ENCODE data around the gene TUBA4A.
A peak's percentile ranks its signal among the peaks of the same experiment; 100 is the strongest.
"Not testable (repeated sequence)": the region's sequence is repeated elsewhere in the genome, so short reads cannot be mapped to it uniquely, and the experiment has no call there.

TUBA4A gene

GRCh38 chr2:219258942-219259341 is 5.2 kb upstream of the TUBA4A start:
- not testable (repeated sequence) for H3K4me3 ChIP-seq (ENCODE audit: low read length); H3K9me3 ChIP-seq (ENCODE audit: control insufficient read depth, low read length); H3K27me3 ChIP-seq (replicated peaks; ENCODE audit: control insufficient read depth, insufficient read depth, low read length); H3K9ac ChIP-seq (ENCODE audit: low read length); H3K36me3 ChIP-seq (ENCODE audit: control insufficient read depth, insufficient read depth, low read length, severe bottlenecking); DNase-seq (ENCODE audit: low read depth)
- peaks cover 14% of the 10 kb centered on the region for H3K4me1 ChIP-seq (ENCODE audit: control insufficient read depth, insufficient read depth, low read length)

DNA sequence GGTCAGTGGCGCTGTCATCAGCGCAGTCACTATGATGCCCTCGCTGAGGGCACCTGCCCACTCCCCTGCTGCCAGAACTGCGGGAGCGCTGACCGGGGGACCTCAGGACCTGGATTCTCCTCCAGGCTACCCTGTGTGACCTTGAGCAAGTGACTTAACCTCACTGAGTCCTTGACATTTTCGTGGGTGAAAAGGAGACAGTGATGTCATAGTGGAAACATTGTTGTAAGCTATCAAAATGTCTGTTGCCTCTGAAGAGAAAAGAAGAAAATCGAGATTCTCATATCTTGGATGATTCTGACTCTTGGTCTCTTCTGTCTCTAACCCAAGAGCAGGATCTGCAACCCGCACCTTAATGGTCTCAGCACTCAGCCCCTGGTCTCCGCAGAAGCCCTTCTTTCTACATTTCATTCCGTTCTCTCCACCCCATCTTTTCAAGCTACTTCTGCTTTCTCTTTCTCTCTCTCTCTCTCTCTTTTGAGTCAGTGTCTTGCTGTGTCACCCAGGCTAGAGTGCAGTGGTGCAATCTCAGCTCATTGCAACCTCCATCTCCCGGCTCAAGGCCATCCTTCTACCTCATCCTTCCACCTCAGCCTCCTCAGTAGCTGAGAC is 978 bp upstream of the TUBA4A start:
- H3K4me3 ChIP-seq (ENCODE audit: low read length), result peak overlapping the region; percentile 81
- H3K9ac ChIP-seq (ENCODE audit: low read length), result peak overlapping the region; percentile 61
- H3K9me3 ChIP-seq (ENCODE audit: control insufficient read depth, low read length), result no peaks in the 10 kb centered on the region
- peaks cover 3% of the 10 kb centered on the region for H3K36me3 ChIP-seq (ENCODE audit: control insufficient read depth, insufficient read depth, low read length, severe bottlenecking)
- H3K4me1 ChIP-seq (ENCODE audit: control insufficient read depth, insufficient read depth, low read length), result peaks cover 35% of the 10 kb centered on the region
- no peaks in the 10 kb centered on the region for H3K27me3 ChIP-seq (replicated peaks; ENCODE audit: control insufficient read depth, insufficient read depth, low read length)
- DNase-seq (ENCODE audit: low read depth), result no peak

DNA sequence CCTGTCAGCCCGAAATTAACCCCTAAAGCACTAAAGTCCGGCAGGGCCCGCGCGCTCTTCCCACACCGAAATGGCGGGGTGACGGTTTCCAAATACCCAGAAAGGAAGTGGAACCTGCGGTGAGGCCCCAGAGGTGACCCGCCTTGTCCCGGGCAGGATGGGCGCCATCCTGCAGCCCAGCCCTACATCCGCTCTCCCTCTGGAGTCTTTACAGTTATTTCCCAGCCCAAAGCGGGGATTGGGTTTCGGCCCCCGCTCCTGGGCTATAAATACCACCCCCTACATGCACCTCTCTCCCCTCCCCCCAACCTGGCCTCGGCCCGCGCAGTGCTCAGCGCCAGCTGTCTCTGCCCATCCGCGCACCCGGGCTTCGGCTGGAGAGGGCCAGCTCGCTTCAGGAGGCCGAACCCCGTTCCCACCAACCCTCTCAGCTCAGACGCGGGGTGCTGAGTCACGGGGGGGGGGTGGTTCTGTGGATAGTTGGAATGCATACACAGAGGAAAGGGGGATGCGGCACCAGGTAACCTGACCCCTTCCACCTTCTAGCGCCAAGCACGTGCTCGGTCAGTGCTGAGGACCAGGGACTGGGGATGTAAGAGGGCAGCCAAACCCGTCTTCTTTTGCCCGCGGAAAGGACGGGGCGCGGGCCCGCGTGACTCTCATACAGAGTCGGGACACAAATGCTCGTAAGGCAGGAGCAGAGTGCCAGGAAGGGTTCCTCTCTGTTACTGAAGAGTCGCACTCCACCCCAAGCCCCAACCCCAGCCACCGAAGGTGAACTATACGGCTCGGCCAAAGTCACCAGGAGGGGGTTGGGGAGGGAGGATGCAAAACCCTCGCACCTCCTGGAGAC is 592 bp downstream of the TUBA4A start, which contains the start of gene TUBA4B:
TSS of gene TUBA4B (plus strand) at position 344 of the 853 bp plus-strand sequence. CDS start at position 509, 165 bp downstream.
- Histone ChIP-seq H3K27me3 (replicated peaks; ENCODE audit: control insufficient read depth, insufficient read depth, low read length) (no peaks in the 10 kb centered on the region), H3K9ac (ENCODE audit: low read length) (peak within 1 kb of the TSS; percentile 61), H3K36me3 (ENCODE audit: control insufficient read depth, insufficient read depth, low read length, severe bottlenecking) (peaks cover 6% of the 10 kb centered on the region), H3K4me3 (ENCODE audit: low read length) (peak within 1 kb of the TSS; percentile 81), H3K4me1 (ENCODE audit: control insufficient read depth, insufficient read depth, low read length) (peaks cover 46% of the 10 kb centered on the region), H3K9me3 (ENCODE audit: control insufficient read depth, low read length) (no peaks in the 10 kb centered on the region)
- peak; percentile 43 for DNase-seq (ENCODE audit: low read depth)

DNA sequence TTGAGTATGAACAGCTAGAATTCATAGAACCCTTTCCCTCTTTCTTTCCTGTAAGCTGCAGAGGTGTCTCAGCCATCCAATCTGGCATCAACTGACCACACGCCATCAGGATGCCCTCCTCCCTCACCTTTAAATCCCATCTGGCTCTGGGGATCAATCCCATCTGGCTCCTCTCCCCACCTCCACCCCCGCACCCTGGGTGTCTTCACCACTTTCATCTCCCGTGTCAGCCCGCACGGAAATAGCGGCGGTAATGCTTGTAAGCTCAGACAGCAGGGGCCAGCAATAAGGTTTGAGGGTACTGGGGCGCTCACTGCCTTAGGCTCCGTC is 1.2 kb downstream of the TUBA4A start:
- peak overlapping the region; percentile 81 for H3K4me3 ChIP-seq (ENCODE audit: low read length)

DNA sequence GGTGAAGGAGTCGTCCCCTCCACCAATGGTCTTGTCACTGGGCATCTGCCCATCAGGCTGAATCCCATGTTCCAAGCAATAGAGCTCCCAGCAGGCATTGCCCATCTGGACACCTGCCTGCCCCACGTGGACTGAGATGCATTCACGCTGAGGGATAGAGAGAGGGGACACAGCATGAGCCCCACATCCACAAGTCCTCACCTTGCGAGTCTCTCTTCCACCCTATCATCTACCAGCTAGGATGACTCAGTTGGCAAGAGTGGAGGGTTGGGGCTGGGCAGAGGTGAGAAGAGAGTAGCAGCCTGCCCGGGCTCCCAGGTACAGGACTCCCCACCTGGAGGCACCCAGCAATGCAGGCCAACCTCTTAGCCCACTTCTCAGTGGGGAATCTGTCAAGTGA is 1.6 kb downstream of the TUBA4A start:
- H3K9ac ChIP-seq (ENCODE audit: low read length), result no peak overlapping the region
- H3K36me3 ChIP-seq (ENCODE audit: control insufficient read depth, insufficient read depth, low read length, severe bottlenecking), result peaks cover 13% of the 10 kb centered on the region
- H3K27me3 ChIP-seq (replicated peaks; ENCODE audit: control insufficient read depth, insufficient read depth, low read length), result no peaks in the 10 kb centered on the region
- H3K9me3 ChIP-seq (ENCODE audit: control insufficient read depth, low read length), result no peaks in the 10 kb centered on the region
- H3K4me3 ChIP-seq (ENCODE audit: low read length), result no peak overlapping the region
- H3K4me1 ChIP-seq (ENCODE audit: control insufficient read depth, insufficient read depth, low read length), result peaks cover 50% of the 10 kb centered on the region
- DNase-seq (ENCODE audit: low read depth), result no peak

More for the DNA sequence above, 1.2 kb downstream of the TUBA4A start:
- H3K4me1 ChIP-seq (ENCODE audit: control insufficient read depth, insufficient read depth, low read length), result peaks cover 47% of the 10 kb centered on the region
- no peaks in the 10 kb centered on the region for H3K9me3 ChIP-seq (ENCODE audit: control insufficient read depth, low read length)
- no peak overlapping the region for H3K9ac ChIP-seq (ENCODE audit: low read length)
- DNase-seq (ENCODE audit: low read depth), result no peak
- peaks cover 12% of the 10 kb centered on the region for H3K36me3 ChIP-seq (ENCODE audit: control insufficient read depth, insufficient read depth, low read length, severe bottlenecking)
- H3K27me3 ChIP-seq (replicated peaks; ENCODE audit: control insufficient read depth, insufficient read depth, low read length), result no peaks in the 10 kb centered on the region

GRCh38 chr2:219251656-219252055 is 2.1 kb downstream of the TUBA4A start:
- no peaks in the 10 kb centered on the region for H3K9me3 ChIP-seq (ENCODE audit: control insufficient read depth, low read length)
- no peak overlapping the region for H3K9ac ChIP-seq (ENCODE audit: low read length)
- H3K4me1 ChIP-seq (ENCODE audit: control insufficient read depth, insufficient read depth, low read length), result peaks cover 54% of the 10 kb centered on the region
- H3K36me3 ChIP-seq (ENCODE audit: control insufficient read depth, insufficient read depth, low read length, severe bottlenecking), result peaks cover 13% of the 10 kb centered on the region
- H3K27me3 ChIP-seq (replicated peaks; ENCODE audit: control insufficient read depth, insufficient read depth, low read length), result no peaks in the 10 kb centered on the region
- no peak overlapping the region for H3K4me3 ChIP-seq (ENCODE audit: low read length)
- DNase-seq (ENCODE audit: low read depth), result no peak

DNA sequence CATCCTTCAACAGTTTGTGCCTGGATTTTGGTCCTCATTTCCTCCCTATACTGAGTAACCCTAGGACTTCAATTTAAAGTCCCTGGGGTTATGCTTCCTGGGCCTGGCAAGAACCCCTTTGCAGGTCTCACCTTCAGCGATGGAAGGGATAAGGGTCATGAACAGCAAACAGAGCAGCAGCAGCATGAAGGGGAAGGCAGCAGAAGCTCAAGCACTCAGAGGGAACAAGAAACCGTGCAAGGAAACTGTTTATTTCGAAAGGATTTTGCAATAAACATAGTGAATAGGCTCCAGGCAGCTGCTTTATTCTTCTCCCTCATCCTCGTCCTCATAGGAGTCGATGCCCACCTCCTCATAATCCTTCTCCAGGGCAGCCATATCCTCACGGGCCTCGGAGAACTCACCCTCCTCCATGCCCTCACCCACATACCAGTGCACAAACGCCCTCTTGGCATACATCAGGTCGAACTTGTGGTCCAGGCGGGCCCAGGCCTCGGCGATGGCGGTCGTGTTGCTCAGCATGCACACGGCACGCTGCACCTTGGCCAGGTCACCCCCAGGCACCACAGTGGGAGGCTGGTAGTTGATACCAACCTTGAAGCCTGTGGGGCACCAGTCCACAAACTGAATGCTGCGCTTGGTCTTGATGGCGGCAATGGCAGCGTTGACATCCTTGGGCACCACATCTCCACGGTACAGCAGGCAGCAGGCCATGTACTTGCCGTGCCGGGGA is 3.5 kb downstream of the TUBA4A start:
- DNase-seq (ENCODE audit: low read depth), result peak; percentile 22
- Histone ChIP-seq H3K27me3 (replicated peaks; ENCODE audit: control insufficient read depth, insufficient read depth, low read length) (no peaks in the 10 kb centered on the region), H3K4me3 (ENCODE audit: low read length) (peak overlapping the region; percentile 44), H3K4me1 (ENCODE audit: control insufficient read depth, insufficient read depth, low read length) (peaks cover 64% of the 10 kb centered on the region), H3K9ac (ENCODE audit: low read length) (peak overlapping the region; percentile 77), H3K9me3 (ENCODE audit: control insufficient read depth, low read length) (no peaks in the 10 kb centered on the region), H3K36me3 (ENCODE audit: control insufficient read depth, insufficient read depth, low read length, severe bottlenecking) (peaks cover 13% of the 10 kb centered on the region)

- Histone ChIP-seq H3K9ac (ENCODE audit: low read length) (peak overlapping the region; percentile 77), H3K27me3 (replicated peaks; ENCODE audit: control insufficient read depth, insufficient read depth, low read length) (no peaks in the 10 kb centered on the region), H3K9me3 (ENCODE audit: control insufficient read depth, low read length) (no peaks in the 10 kb centered on the region), H3K4me3 (ENCODE audit: low read length) (peak overlapping the region; percentile 44), H3K4me1 (ENCODE audit: control insufficient read depth, insufficient read depth, low read length) (peaks cover 66% of the 10 kb centered on the region), H3K36me3 (ENCODE audit: control insufficient read depth, insufficient read depth, low read length, severe bottlenecking) (peaks cover 13% of the 10 kb centered on the region)
- DNase-seq (ENCODE audit: low read depth), result peak; percentile 78
These were observed 4.3 kb downstream of the TUBA4A start for GRCh38 chr2:219249203-219249980.

DNA sequence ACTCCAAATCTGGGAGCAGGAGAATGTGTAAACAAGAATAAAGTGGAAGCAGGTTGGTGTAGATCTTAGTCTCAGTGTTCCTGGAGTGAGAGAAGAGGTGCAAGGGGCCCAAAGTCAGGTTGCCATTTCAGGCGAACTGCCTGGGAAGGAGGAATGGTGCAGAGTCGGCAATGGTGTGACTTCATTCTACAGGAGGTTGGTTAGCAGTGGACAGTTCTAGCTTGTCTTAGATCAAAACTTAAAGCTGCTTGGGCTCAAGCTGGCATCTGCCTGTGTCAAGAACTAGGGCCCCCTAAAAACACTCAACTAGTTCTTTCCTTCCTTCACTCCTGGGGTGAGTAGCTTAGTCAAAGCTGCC is 4.9 kb downstream of the TUBA4A start:
- Histone ChIP-seq H3K9ac (ENCODE audit: low read length) (peak overlapping the region; percentile 77), H3K4me3 (ENCODE audit: low read length) (peak overlapping the region; percentile 26), H3K4me1 (ENCODE audit: control insufficient read depth, insufficient read depth, low read length) (peaks cover 62% of the 10 kb centered on the region), H3K36me3 (ENCODE audit: control insufficient read depth, insufficient read depth, low read length, severe bottlenecking) (peaks cover 13% of the 10 kb centered on the region), H3K9me3 (ENCODE audit: control insufficient read depth, low read length) (no peaks in the 10 kb centered on the region), H3K27me3 (replicated peaks; ENCODE audit: control insufficient read depth, insufficient read depth, low read length) (no peaks in the 10 kb centered on the region)
- no peak for DNase-seq (ENCODE audit: low read depth)

DNA sequence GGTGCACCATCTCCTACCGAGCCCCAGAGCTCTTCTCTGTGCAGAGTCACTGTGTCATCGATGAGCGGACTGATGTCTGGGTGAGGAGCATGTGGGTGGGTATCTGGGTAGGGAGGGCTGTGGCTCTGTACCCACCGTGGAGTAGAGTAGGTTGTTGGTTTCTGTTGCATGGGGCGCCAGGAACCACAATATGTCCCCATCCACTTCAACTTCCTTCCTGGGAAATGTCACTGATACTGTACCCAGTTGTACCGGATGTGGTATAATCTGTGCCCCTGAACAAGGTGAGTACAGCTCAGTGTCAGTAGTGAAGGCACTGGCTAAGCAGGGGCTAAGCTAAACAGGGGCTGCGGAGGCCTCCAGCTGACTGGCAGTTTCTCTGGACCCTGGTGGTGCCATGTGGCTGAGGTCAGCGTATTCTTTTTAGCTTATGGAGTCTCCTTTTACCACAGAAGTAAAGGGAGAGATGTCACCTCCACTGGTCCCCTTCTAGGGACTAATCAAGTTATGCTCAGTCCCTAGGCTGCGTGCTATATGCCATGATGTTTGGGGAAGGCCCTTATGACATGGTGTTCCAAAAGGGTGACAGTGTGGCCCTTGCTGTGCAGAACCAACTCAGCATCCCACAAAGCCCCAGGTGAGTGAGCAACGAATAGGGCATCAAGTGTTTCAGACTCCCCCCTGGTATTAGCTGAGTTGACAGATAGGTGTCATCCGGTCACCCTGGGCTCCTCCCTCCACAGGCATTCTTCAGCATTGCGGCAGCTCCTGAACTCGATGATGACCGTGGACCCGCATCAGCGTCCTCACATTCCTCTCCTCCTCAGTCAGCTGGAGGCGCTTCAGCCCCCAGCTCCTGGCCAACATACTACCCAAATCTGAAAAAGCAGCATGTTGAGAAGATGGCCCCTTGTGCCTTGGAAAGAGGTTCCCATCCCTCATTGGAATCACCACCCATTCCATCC is 5.8 kb downstream of the TUBA4A start:
- DNase-seq (ENCODE audit: low read depth), result no peak
- Histone ChIP-seq H3K36me3 (ENCODE audit: control insufficient read depth, insufficient read depth, low read length, severe bottlenecking) (peaks cover 13% of the 10 kb centered on the region), H3K9me3 (ENCODE audit: control insufficient read depth, low read length) (no peaks in the 10 kb centered on the region), H3K27me3 (replicated peaks; ENCODE audit: control insufficient read depth, insufficient read depth, low read length) (no peaks in the 10 kb centered on the region), H3K4me1 (ENCODE audit: control insufficient read depth, insufficient read depth, low read length) (peaks cover 57% of the 10 kb centered on the region), H3K9ac (ENCODE audit: low read length) (no peak overlapping the region), H3K4me3 (ENCODE audit: low read length) (no peak overlapping the region)

Measured in adipocyte (in vitro differentiated cells).